Coronary artery (tissue), 2 donors: ENCODE results near the gene LSAMP.

Source experiments
- DNase-seq: peaks from one replicate; pipeline ENCODE4 v3.0.0-alpha.2; 2017; ENCODE audit warnings: low spot score
- H3K27ac ChIP-seq, 2 donors: fragments of 200-600 bp; sonication (generic); one replicate each; pipeline ENCODE4 v1.5.1; 2016 to 2019
- H3K4me3 ChIP-seq: fragments of 200-600 bp; sonication (generic); 2 replicates; pipeline ENCODE4 v1.5.1; 2016; ENCODE audit warnings: mild to moderate bottlenecking, moderate library complexity
- TF ChIP-seq, protein P1 (sequence below): fragments of 200-600 bp; sonication (generic); IDR thresholded peaks from one replicate; pipeline ENCODE4 v1.5.1; 2019; ENCODE audit warnings: antibody characterized with exemption

Gene LSAMP

DNA sequence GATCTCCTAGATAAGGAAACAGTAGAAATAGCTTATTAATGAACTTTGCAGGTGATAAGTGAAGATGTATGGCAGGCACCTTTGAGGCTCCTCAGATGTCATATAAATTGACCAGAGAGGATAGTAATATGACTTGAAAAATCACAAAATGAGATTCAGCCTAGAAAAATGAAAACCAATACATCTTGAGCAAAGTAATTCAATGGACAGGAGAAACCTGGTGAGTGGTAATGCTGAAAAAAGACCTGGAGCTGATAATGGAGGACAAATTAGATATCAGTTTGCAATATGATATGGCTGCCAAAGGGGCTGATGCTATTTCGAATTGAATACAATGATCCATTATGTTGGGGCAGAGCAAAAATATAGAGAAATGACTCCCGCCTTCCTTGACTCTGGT, 103.9 kb downstream of the LSAMP start:
- DNase-seq, result no peak
- TF ChIP-seq, protein P1, sequence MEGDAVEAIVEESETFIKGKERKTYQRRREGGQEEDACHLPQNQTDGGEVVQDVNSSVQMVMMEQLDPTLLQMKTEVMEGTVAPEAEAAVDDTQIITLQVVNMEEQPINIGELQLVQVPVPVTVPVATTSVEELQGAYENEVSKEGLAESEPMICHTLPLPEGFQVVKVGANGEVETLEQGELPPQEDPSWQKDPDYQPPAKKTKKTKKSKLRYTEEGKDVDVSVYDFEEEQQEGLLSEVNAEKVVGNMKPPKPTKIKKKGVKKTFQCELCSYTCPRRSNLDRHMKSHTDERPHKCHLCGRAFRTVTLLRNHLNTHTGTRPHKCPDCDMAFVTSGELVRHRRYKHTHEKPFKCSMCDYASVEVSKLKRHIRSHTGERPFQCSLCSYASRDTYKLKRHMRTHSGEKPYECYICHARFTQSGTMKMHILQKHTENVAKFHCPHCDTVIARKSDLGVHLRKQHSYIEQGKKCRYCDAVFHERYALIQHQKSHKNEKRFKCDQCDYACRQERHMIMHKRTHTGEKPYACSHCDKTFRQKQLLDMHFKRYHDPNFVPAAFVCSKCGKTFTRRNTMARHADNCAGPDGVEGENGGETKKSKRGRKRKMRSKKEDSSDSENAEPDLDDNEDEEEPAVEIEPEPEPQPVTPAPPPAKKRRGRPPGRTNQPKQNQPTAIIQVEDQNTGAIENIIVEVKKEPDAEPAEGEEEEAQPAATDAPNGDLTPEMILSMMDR, result no peak
- no peak overlapping the region for H3K27ac ChIP-seq
- no peak overlapping the region for H3K4me3 ChIP-seq

DNA sequence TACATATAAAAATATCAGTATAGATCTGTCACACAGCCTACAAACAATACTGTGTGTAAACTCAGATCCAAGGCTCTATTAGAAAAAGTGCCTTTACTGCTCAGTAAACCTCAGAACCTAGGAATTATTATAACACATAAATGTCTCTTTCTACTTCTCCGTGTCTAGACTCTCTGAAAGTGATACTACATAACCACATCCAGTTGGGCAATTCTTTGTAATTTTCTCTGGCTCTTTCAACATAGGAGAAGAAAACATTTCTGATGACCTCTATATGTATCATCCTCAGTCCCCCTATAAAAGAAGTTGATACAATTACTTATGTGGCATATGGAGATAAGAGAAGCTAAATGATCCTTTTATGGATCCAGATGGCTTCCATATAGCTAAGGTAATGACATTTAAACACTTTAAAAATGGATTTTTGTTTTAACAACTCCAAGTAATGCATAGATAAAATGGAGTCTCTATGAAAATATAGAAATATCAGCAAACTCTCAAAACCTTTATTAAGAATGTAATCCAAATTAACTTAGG, 104.5 kb downstream of the LSAMP start:
- no peak overlapping the region for H3K4me3 ChIP-seq
- TF ChIP-seq, protein P1, result no peak
- DNase-seq, result no peak
- H3K27ac ChIP-seq, result no peak overlapping the region

DNA sequence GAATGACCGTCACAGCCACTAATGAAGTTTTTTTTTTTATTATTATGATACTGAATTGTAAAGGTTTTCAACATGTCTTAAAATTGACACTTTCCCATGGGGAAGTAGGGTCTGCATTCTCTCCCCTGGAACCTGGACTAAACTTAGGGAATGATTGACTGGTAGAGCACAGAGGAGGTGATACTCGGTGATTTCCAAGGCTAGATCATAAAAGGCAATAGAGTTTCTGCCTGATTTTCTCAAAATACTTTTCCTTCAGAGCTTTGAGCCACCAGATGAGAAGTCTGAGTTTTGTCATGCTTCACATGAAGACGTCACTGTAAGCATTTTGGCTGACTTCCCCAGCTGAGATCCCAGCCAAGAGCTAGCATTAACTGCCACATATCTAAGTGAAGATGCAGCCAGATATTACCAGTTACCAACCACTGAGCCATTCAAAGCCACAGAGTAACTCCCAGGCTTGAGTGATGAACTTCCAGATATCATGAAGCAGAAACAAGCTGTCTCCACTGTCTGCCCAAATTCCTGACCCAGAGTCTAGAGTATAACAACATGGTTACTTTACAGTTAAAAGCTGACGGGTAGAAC, 105.8 kb downstream of the LSAMP start:
- Histone ChIP-seq H3K27ac (no peak overlapping the region), H3K4me3 (no peak overlapping the region)
- TF ChIP-seq, protein P1, result no peak
- DNase-seq, result no peak

DNA sequence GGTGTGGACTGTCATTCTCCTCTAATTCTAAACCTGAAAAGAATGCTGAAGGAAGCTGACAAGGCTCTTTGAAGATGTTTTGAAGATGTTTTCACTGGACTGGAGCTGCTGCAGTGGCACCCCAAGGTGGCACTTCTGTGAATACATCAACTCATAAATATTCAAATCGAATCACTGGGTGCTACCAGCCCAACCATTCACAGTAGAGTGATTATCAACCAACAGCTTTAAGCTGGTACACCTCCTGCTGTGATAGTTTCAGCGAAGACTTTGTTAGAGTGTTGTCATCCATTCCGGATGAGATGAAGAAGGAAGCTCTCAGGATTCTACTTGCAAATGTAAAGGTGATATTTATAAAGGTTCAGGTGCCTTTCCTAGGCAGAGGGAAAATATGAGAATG, 106.6 kb downstream of the LSAMP start:
- DNase-seq, result no peak
- TF ChIP-seq, protein P1, result no peak
- no peak overlapping the region for H3K4me3 ChIP-seq
- H3K27ac ChIP-seq, result no peak overlapping the region

DNA sequence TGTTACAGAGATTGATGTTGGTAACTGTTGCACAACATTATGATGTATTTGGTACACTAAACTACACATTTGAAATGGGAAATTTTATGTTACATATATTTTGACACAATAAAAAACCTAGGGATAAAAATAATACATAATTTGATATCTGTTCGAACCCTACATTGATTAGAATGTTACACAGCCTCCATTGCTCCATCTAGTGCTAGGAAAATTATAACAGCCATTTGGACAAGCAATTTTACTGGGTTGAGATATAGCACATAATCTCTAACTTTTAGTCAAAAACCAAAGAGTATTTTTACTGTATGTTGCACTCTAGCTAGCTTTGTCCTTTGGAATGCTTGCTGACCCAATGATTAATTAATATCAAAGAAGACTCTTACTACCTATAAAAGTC, 108.1 kb downstream of the LSAMP start:
- TF ChIP-seq, protein P1, result no peak
- Histone ChIP-seq H3K27ac (no peak overlapping the region), H3K4me3 (no peak overlapping the region)
- no peak for DNase-seq

DNA sequence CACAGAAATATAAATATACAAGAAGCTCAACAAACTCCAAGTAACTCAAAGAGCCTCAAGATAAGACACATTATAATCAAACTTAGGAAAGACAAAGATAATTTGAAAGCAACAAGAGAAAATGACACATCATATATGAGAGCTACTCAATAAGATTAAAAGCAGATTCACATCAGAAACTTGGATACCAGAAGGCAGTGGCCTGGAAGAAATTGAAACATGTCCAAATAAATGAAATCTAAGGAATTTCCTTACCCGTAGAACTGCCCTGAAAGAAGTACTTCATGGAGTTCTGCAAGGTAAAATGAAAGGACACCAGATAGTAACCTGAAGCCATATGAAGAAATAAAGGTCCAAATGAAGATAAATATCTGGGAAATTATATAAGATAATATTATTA, 113.9 kb downstream of the LSAMP start:
- no peak for DNase-seq
- Histone ChIP-seq H3K27ac (no peak overlapping the region), H3K4me3 (no peak overlapping the region)
- TF ChIP-seq, protein P1, result no peak

DNA sequence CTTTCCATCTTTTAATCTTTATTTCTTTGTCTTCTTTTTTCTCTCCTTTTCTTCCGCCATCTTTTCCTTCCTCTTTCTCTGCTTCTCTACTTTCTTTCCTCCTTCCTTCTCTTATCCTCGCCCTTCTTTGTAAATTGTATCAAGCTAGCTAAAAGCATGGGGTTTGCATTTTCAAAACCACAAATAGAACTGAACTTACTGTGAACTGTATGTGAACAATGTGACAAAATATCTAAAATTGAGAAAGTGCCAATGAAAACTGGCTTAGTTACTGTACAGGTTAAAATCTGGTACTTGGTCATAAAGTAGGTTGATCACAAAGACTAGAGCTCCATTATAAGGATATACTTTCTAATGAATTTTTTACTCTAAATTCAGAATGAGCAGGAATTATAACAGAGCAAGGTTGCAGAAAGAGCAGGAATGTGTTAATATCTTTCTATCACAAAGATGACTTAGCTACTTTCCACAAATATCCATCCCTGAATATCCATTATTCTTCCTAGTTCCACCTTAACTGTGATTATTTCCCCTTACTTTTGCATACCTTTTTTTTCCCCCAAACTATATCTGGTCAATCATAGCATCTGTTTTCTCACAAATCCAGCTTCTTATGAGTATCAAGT, 122.4 kb downstream of the LSAMP start:
- DNase-seq, result no peak
- TF ChIP-seq, protein P1, result no peak
- no peak overlapping the region for H3K27ac ChIP-seq
- no peak overlapping the region for H3K4me3 ChIP-seq
